Endothelial cell of umbilical vein (primary cell): ENCODE measurements around the gene RIPPLY1. TPM values are rescaled to one million over a fixed set of nuclear protein-coding genes. Genes with fewer than 3 reads are reported as not detected.

Source experiments
- BruUV-seq: library from RNA; stranded (reverse); fragments of 400-500 nt; replicated peaks from 2 replicates; lab custom pipeline; 2021; lab: Mats Ljungman, UMichigan
- CTCF ChIA-PET: fragments of 300-600, 350-600 bp; sonication (Branson Sonifier 250); formaldehyde crosslinking; loops from one replicate; lab custom pipeline; 2021; ENCODE audit warnings: antibody characterized with exemption, inconsistent platforms; lab: Charles Lee
- POLR2A ChIA-PET: fragments of 300-600, 350-600 bp; sonication (Branson Sonifier 250); formaldehyde crosslinking; loops from one replicate; lab custom pipeline; 2021; ENCODE audit warnings: antibody characterized with exemption, inconsistent platforms; lab: Charles Lee
- DNase-seq: peaks from one replicate; pipeline ENCODE4 v3.0.0-alpha.2; 2011; ENCODE audit warnings: low read depth, low spot score
- FAIRE-seq: peaks from 2 replicates; lab custom pipeline; 2011; peaks lifted over from hg19 to GRCh38; lab: Jason Lieb, UNC
- H2AFZ ChIP-seq: 2 replicates; pipeline ENCODE4 v1.6.0; 2012; ENCODE audit warnings: low read depth, low read length, control low read depth, inconsistent platforms
- H3K27ac ChIP-seq: 2 replicates; pipeline ENCODE4 v1.5.1; 2011; ENCODE audit warnings: low read depth, mild to moderate bottlenecking, control low read depth, low read length, moderate library complexity; ENCODE audit not compliant: insufficient read depth
- H3K27me3 ChIP-seq, 2 experiments: 2 replicates each; pipeline versions ENCODE4 v1.6.0 to v1.6.1; 2011; ENCODE audit warnings: low read length in 2 of 2, mixed read lengths in 1 of 2; ENCODE audit not compliant: control insufficient read depth in 2 of 2, insufficient read depth in 2 of 2
- H3K36me3 ChIP-seq, 2 experiments: 2 replicates in 1 of 2; 3 replicates in 1 of 2; pipeline ENCODE4 v1.5.1; 2011; ENCODE audit warnings: low read length in 2 of 2, mild to moderate bottlenecking in 1 of 2, moderate library complexity in 1 of 2; ENCODE audit not compliant: control insufficient read depth in 2 of 2, insufficient read depth in 2 of 2; ENCODE audit errors: extremely low read depth in 1 of 2
- H3K4me1 ChIP-seq: 3 replicates; pipeline ENCODE4 v1.5.1; 2011; ENCODE audit warnings: mild to moderate bottlenecking, low read length; ENCODE audit not compliant: control insufficient read depth, insufficient read depth; ENCODE audit errors: extremely low read depth
- H3K4me2 ChIP-seq: 2 replicates; pipeline ENCODE4 v1.6.1; 2011; ENCODE audit warnings: low read length, control low read depth, mixed read lengths; ENCODE audit not compliant: insufficient read depth
- H3K4me3 ChIP-seq, 3 experiments: fragments of 200-600 bp in 1 of 3; sonication (generic), shearing (Covaris generic) in 1 of 3; replicated peaks in 1 of 3; 2 replicates each; pipeline ENCODE4 v1.5.1; 2011 to 2016; ENCODE audit warnings: control low read depth in 3 of 3, low read length in 3 of 3, mild to moderate bottlenecking in 2 of 3, inconsistent platforms in 1 of 3, low read depth in 1 of 3, moderate library complexity in 1 of 3; ENCODE audit not compliant: insufficient read depth in 1 of 3
- H3K79me2 ChIP-seq: 2 replicates; pipeline ENCODE4 v1.6.0; 2012; ENCODE audit warnings: low read length, inconsistent platforms; ENCODE audit not compliant: control insufficient read depth, insufficient read depth
- H3K9ac ChIP-seq: replicated peaks from 2 replicates; pipeline ENCODE3; 2011; ENCODE audit warnings: low read length, control low read depth; ENCODE audit not compliant: insufficient read depth; ENCODE audit errors: extremely low read depth
- H3K9me1 ChIP-seq: replicated peaks from 3 replicates; pipeline ENCODE4 v1.6.0; 2011; ENCODE audit warnings: mild to moderate bottlenecking, low read length; ENCODE audit not compliant: control insufficient read depth, insufficient read depth; ENCODE audit errors: extremely low read depth
- H3K9me3 ChIP-seq: replicated peaks from 2 replicates; pipeline ENCODE4 v1.5.1; 2012; ENCODE audit warnings: low read length, inconsistent platforms; ENCODE audit not compliant: control insufficient read depth, insufficient read depth
- H4K20me1 ChIP-seq: replicated peaks from 2 replicates; pipeline ENCODE3; 2011; ENCODE audit warnings: mild to moderate bottlenecking, low read length; ENCODE audit not compliant: control insufficient read depth, insufficient read depth; ENCODE audit errors: extremely low read depth
- CTCF ChIP-seq, 2 donors: IDR thresholded peaks; 1 replicate in 1 of 2; 2 replicates in 1 of 2; pipeline ENCODE4 v1.5.1; 2011; ENCODE audit warnings: low read length in 2 of 2, mild to moderate bottlenecking in 2 of 2, moderate library complexity in 2 of 2, control low read depth in 1 of 2, inconsistent platforms in 1 of 2, low read depth in 1 of 2; ENCODE audit not compliant: insufficient read depth in 1 of 2; ENCODE audit errors: extremely low read depth in 1 of 2
- EZH2 ChIP-seq: IDR thresholded peaks from 2 replicates; pipeline ENCODE4 v1.6.1; 2012; ENCODE audit warnings: borderline replicate concordance, low read depth, mild to moderate bottlenecking, moderate library complexity, low read length, inconsistent platforms; ENCODE audit not compliant: severe bottlenecking
- FOS ChIP-seq: IDR thresholded peaks from 2 replicates; pipeline ENCODE4 v1.6.1; 2011; ENCODE audit warnings: mild to moderate bottlenecking, low read length, moderate library complexity, borderline replicate concordance; ENCODE audit not compliant: insufficient read depth
- GATA2 ChIP-seq: IDR thresholded peaks from 2 replicates; pipeline ENCODE4 v1.7.0; 2011; ENCODE audit warnings: low read depth, mild to moderate bottlenecking, moderate library complexity, mixed read lengths, low read length; ENCODE audit not compliant: insufficient read length, insufficient read depth
- JUN ChIP-seq: IDR thresholded peaks from 2 replicates; pipeline ENCODE4 v1.6.1; 2011; ENCODE audit warnings: borderline replicate concordance, low read depth; ENCODE audit not compliant: insufficient read length, insufficient read depth
- MAX ChIP-seq: IDR thresholded peaks from 2 replicates; pipeline ENCODE4 v1.6.1; 2011; ENCODE audit not compliant: insufficient read depth, insufficient read length
- POLR2A ChIP-seq: IDR thresholded peaks from 2 replicates; pipeline ENCODE4 v1.6.1; 2012; ENCODE audit warnings: low read depth, mild to moderate bottlenecking, control low read depth, low read length
- POLR2AphosphoS5 ChIP-seq: IDR thresholded peaks from 2 replicates; pipeline ENCODE4 v1.6.1; 2012; ENCODE audit warnings: low read depth, mild to moderate bottlenecking, control low read depth, low read length, moderate library complexity; ENCODE audit not compliant: insufficient read depth
- dilution Hi-C: fragments of 300-500 bp; cut with MboI; formaldehyde crosslinking; loops from one replicate; pipeline ENCODE4 v1.15.0; 2019; ENCODE audit warnings: low sequenced_read_pairs; ENCODE audit not compliant: extremely low pct_ligation_motif_present
- intact Hi-C: fragments of 100-400 bp; cut with micrococcal nuclease; formaldehyde crosslinking; loops from one replicate; pipeline ENCODE4 v1.10.0; 2022
- polyA plus RNA-seq, 4 experiments: library from polyadenylated mRNA; depleted of rRNA in 3 of 4; stranded (reverse) in 3 of 4; unstranded in 1 of 4; fragments of >200 nt; gene quantifications; 2 replicates each; pipeline versions ENCODE4 v1.2.1 to v1.2.3, GENCODE V29; 2011 to 2012; ENCODE audit warnings: missing spikeins in 1 of 4
- total RNA-seq: library from RNA; stranded (reverse); gene quantifications from 2 replicates; pipeline ENCODE4 v1.2.3, GENCODE V29; 2021

Gene RIPPLY1
- total and polyA plus RNA-seq, 2 donors (not counting 3 experiments of a cell fraction or from before 2014, with no cell fraction given), result not detected

GRCh38 chrX:106928227-106928626, 25.1 kb upstream of the RIPPLY1 start:
- intact Hi-C loops (no loop called here), dilution Hi-C loops (no loop called here)
- no peaks in the 10 kb centered on the region for H3K36me3 ChIP-seq
- no peak overlapping the region for H3K4me3 ChIP-seq
- H4K20me1 ChIP-seq, result no peaks in the 10 kb centered on the region
- BruUV-seq, result no TSS peak
- no peak overlapping the region for H3K9ac ChIP-seq
- no peaks in the 10 kb centered on the region for H3K9me3 ChIP-seq
- DNase-seq (no peak), FAIRE-seq (no peak)
- ChIA-PET CTCF (interaction anchor here (1.0 kb wide), 1 partner anchor 29 kb away, joined by 4 read pairs; no protein-coding TSS in a partner anchor), POLR2A (no interaction called here)
- H3K4me2 ChIP-seq, result no peak overlapping the region
- no peaks in the 10 kb centered on the region for H3K79me2 ChIP-seq
- H3K9me1 ChIP-seq, result no peaks in the 10 kb centered on the region
- H3K4me1 ChIP-seq, result peaks cover 11% of the 10 kb centered on the region
- TF ChIP-seq MAX (no peak), GATA2 (no peak), EZH2 (no peak), POLR2AphosphoS5 (no peak), CTCF (IDR thresholded peaks at IDR 0.05; ENCODE audit: extremely low read depth in 1 of 2, insufficient read depth in 1 of 2, low read depth in 1 of 2, low read length in 2 of 2) (no peak), FOS (no peak), JUN (no peak), POLR2A (no peak)
- no peaks in the 10 kb centered on the region for H3K27me3 ChIP-seq
- H3K27ac ChIP-seq, result no peak overlapping the region
- no peak overlapping the region for H2AFZ ChIP-seq
